K562 (cell line): Measurements from ENCODE around the gene PGAP2.

ENCODE experiments used
- CBX1 ChIP-seq: sonication (generic); IDR thresholded peaks from 2 replicates; pipeline ENCODE4 v1.6.1; 2016; ENCODE audit warnings: antibody characterized with exemption, low read depth, mild to moderate bottlenecking
- NR3C1 ChIP-seq: sonication (generic); formaldehyde crosslinking; IDR thresholded peaks from 2 replicates; pipeline ENCODE4 v1.8.1; 2022; ENCODE audit warnings: missing genetic modification reagents
- SMAD2 ChIP-seq: fragments of 150-350 bp; IDR thresholded peaks from 2 replicates; pipeline ENCODE4 v1.6.1; 2014; ENCODE audit warnings: low read depth, mild to moderate bottlenecking, low read length

- TF ChIP-seq NR3C1 = no peak
- no peak for TF ChIP-seq SMAD2
- TF ChIP-seq CBX1 = no peak
Observed at GRCh38 chr11:3830730-3831129, 22.4 kb downstream of the PGAP2 start.
